Cardiac fibroblast (primary cell): ENCODE data around the gene ZC3H12C.
A peak's percentile ranks its signal among the peaks of the same experiment; 100 is the strongest.

Source experiments
- DNase-seq, 2 donors: peaks; one replicate each; pipeline versions ENCODE4 v3.0.0 to v3.0.0-alpha.2; 2010; ENCODE audit warnings: low read depth in 2 of 2
- H3K4me3 ChIP-seq, 2 donors: replicated peaks in 1 of 2; 1 replicate in 1 of 2; 2 replicates in 1 of 2; pipeline ENCODE4 v1.5.1; 2011; ENCODE audit warnings: low read depth in 2 of 2, low read length in 2 of 2, mild to moderate bottlenecking in 2 of 2, moderate library complexity in 1 of 2
- TF ChIP-seq, protein P1 (sequence below): IDR thresholded peaks from one replicate; pipeline ENCODE4 v1.5.1; 2011; ENCODE audit warnings: low read depth, mild to moderate bottlenecking, low read length, inconsistent platforms

The ZC3H12C gene

DNA sequence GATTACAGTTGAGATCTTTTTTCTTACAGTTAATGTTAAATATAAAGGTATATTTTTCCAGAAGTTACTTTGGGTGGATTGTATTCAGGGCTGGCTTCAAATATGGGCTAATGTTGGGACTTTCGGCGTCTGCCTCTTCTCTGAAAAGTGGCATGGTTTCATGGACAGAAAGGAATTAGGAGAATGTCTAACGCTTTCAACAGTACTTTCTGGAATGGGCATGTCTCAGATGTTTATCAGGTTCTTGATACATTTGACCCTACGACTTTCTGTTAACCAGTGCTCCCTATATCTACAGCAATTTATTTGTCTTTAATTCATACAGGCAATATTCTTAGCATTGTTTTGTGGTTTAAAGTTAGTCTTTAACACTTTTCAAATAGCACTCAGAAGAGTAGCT lies 33.7 kb downstream of the ZC3H12C start:
- TF ChIP-seq, protein P1, sequence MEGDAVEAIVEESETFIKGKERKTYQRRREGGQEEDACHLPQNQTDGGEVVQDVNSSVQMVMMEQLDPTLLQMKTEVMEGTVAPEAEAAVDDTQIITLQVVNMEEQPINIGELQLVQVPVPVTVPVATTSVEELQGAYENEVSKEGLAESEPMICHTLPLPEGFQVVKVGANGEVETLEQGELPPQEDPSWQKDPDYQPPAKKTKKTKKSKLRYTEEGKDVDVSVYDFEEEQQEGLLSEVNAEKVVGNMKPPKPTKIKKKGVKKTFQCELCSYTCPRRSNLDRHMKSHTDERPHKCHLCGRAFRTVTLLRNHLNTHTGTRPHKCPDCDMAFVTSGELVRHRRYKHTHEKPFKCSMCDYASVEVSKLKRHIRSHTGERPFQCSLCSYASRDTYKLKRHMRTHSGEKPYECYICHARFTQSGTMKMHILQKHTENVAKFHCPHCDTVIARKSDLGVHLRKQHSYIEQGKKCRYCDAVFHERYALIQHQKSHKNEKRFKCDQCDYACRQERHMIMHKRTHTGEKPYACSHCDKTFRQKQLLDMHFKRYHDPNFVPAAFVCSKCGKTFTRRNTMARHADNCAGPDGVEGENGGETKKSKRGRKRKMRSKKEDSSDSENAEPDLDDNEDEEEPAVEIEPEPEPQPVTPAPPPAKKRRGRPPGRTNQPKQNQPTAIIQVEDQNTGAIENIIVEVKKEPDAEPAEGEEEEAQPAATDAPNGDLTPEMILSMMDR = no peak

DNA sequence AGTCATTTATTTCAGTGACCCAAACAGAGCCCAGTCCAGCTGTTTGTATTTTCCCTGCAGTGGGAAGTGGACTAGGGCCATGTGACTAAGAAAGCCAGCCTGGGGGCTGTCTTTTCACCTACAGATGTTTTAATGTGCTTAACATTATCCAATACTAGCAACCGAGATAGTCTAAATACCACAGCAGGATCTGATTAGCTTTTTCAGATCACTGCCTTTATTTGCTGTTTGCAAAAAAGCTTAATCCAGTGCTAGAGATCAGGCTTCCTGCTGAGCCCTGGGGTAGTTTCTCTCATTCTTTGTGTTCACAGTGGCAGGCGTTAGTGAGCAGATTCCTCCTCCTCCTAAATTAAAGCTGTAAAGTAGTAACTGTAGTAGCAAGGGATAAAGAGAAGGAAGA lies 35.0 kb downstream of the ZC3H12C start:
- TF ChIP-seq, protein P1 = no peak
- peak; percentile 44 to 45 for DNase-seq
- no peak overlapping the region for H3K4me3 ChIP-seq

More for the DNA sequence above, 33.7 kb downstream of the ZC3H12C start:
- DNase-seq = no peak
- no peak overlapping the region for H3K4me3 ChIP-seq

DNA sequence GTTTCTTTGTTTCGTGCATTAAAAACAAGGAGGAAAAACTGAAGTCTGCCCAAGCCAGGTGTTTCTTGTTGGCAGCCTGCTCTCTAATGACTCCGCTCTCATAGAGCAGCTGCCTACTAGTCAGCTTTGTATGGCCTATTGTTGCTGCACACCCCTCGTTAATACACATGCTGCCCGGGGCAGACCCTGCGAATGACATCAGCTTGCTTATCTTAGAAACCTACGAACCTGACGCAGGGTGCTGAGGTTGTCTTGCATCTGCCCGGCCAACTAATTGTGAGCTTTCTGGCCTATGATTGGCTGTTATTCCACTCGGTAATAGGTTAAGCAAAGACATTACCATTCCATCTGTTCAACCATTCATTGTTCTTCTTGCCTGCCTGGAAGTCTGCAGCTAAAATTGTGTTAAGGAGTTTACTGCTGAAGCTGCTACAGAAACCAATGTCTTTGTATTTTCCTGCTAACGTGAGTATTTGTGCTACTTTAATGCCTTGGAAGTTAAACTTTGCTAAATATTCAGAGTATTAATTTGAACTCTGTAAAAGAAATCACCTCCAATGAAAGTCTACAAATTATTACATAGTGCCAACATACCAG lies 37.5 kb downstream of the ZC3H12C start:
- no peak overlapping the region for H3K4me3 ChIP-seq
- TF ChIP-seq, protein P1 = no peak
- peak; percentile 70 to 75 for DNase-seq

DNA sequence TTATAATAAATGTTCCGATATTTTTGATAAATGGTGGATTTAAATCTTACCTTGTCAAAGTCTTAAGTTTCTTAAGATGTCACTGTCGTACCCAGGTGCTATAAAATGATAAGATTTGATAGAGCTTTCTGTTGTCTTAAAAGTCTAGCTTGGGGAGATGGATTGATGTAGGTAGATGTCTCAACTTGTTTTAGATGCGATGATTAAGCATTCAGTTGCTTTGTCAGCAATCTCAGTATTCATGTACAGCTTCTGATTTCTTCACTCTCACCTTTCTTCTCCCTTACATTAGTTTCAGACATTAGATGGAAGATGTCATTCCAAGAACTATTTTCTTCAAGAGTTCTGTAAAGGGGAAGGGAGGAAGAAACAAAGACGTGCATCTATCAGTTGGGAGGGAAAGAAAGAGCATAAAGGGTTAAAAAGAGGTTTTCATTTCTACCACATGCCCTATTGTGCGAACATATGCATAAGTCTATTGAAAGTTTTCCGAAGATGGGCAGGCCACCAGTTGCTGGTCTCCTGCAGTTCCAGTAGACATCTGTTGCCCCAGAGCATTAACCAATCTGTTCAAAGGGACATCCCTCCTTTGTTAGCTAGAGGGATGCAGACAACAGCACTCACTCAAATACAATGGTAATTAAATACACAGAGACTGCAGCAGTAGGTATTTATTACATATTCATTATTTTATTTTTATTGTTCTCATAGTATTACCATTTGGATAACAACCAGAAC lies 38.4 kb downstream of the ZC3H12C start:
- DNase-seq = no peak
- TF ChIP-seq, protein P1 = no peak
- no peak overlapping the region for H3K4me3 ChIP-seq

DNA sequence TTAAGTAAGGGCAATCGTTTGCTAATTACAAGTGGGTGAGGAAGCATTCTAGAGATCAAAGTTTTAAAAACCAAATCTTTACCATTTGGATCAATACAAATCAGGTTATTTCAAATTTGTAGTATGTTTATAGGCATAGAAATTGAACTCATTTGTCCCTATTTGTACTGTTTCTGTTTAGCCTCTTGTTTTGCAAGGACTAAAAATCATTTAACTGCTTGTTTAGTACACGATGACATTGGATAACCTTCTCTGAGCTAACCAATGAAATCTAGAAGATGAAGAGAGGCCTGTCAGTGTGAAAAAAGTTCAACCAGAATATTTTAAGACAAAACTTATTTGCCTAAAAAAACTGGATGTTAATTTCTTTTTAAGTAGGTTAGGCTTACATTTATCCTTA lies 40.0 kb downstream of the ZC3H12C start:
- no peak for DNase-seq
- no peak overlapping the region for H3K4me3 ChIP-seq
- TF ChIP-seq, protein P1 = no peak

DNA sequence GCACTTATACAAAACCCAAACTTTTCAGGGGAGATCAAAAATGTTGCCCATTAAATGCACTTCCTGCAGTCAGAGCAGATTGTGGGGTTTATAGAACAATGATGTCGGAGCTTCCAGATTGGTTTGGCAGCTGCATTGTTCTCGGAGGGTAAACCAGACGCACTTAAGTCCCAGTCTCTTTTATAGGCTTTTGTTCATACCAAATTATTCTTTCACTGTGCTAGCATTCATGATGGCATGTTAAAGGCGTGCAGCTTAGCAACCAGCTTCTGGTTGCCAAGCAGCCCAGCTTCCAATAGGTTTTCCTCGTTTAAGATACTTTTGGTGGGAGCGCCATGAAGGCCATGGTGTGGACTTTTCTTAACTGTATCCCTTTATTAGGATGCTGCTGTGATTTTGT lies 40.9 kb downstream of the ZC3H12C start:
- TF ChIP-seq, protein P1 = no peak
- no peak overlapping the region for H3K4me3 ChIP-seq
- DNase-seq = peak in 1 of 2 donors; percentile 59
